HepG2 (cell line): Measurements from ENCODE around the gene HNRNPL. TPM values are rescaled to one million over a fixed set of nuclear protein-coding genes. Genes with fewer than 3 reads are reported as not detected.

ENCODE experiments used
- CBX5 ChIP-seq: sonication (generic); formaldehyde crosslinking; IDR thresholded peaks from 2 replicates; pipeline ENCODE4 v1.4.0; 2020; ENCODE audit warnings: missing genetic modification reagents, borderline replicate concordance
- FIP1L1 ChIP-seq: fragments of 200-400 bp; formaldehyde crosslinking; IDR thresholded peaks from 2 replicates; pipeline ENCODE4 v1.6.1; 2018; ENCODE audit warnings: low read depth, mild to moderate bottlenecking, low read length, moderate library complexity, borderline replicate concordance; ENCODE audit not compliant: insufficient read depth
- FOXA1 ChIP-seq, 2 experiments: fragments of 450-650 bp in 1 of 2; sonication (generic) in 1 of 2; formaldehyde crosslinking in 1 of 2; IDR thresholded peaks; 2 replicates each; pipeline versions ENCODE4 v1.4.0 to v1.6.1; 2016 to 2020; ENCODE audit warnings: missing genetic modification reagents in 1 of 2
- KLF6 ChIP-seq: IDR thresholded peaks from 2 replicates; pipeline ENCODE4 v1.8.0; 2016; ENCODE audit warnings: missing biosample characterization, missing genetic modification reagents
- NR2F2 ChIP-seq: IDR thresholded peaks from 2 replicates; pipeline ENCODE4 v1.6.1; 2012; ENCODE audit warnings: low read depth, inconsistent platforms, borderline replicate concordance
- SAFB2 ChIP-seq: sonication (generic); formaldehyde crosslinking; IDR thresholded peaks from 2 replicates; pipeline ENCODE4 v1.5.1; 2020; ENCODE audit warnings: missing genetic modification reagents, low read depth, mild to moderate bottlenecking, borderline replicate concordance
- SOX13 ChIP-seq, 3 experiments: fragments of 450-650 bp in 1 of 3; sonication (generic) in 1 of 3; formaldehyde crosslinking in 1 of 3; IDR thresholded peaks in 2 of 3; conservative IDR thresholded peaks in 1 of 3; 2 replicates each; pipeline versions ENCODE4 v1.5.0 to v1.6.1; 2016 to 2020; ENCODE audit warnings: antibody characterized with exemption in 1 of 3, mild to moderate bottlenecking in 1 of 3, missing compliant biosample characterization in 1 of 3, missing genetic modification reagents in 1 of 3, moderate library complexity in 1 of 3
- THYN1 ChIP-seq: sonication (generic); formaldehyde crosslinking; IDR thresholded peaks from 2 replicates; pipeline ENCODE4 v1.8.1; 2023; ENCODE audit warnings: low read depth, mild to moderate bottlenecking, moderate library complexity, missing genetic modification reagents, borderline replicate concordance
- U2AF2 ChIP-seq: fragments of 200-400 bp; formaldehyde crosslinking; IDR thresholded peaks from 2 replicates; pipeline ENCODE4 v1.6.1; 2017; ENCODE audit warnings: low read depth, mild to moderate bottlenecking, low read length
- YEATS2 ChIP-seq: sonication (generic); formaldehyde crosslinking; IDR thresholded peaks from 2 replicates; pipeline ENCODE4 v1.4.0; 2020; ENCODE audit warnings: missing genetic modification reagents, borderline replicate concordance
- ZFP41 ChIP-seq: sonication (generic); formaldehyde crosslinking; IDR thresholded peaks from 2 replicates; pipeline ENCODE4 v1.4.0; 2020; ENCODE audit warnings: mild to moderate bottlenecking, missing genetic modification reagents, borderline replicate concordance
- ZNF407 ChIP-seq: sonication (generic); formaldehyde crosslinking; IDR thresholded peaks from one replicate; pipeline ENCODE4 v1.5.1; 2020; ENCODE audit warnings: mild to moderate bottlenecking, missing genetic modification reagents; ENCODE audit errors: not compliant biosample characterization
- ZNF562 ChIP-seq: sonication (generic); formaldehyde crosslinking; IDR thresholded peaks from 2 replicates; pipeline ENCODE4 v1.8.0; 2022; ENCODE audit warnings: missing genetic modification reagents, borderline replicate concordance
- ZNF619 ChIP-seq: sonication (generic); formaldehyde crosslinking; IDR thresholded peaks from 2 replicates; pipeline ENCODE4 v1.4.0; 2020; ENCODE audit warnings: mild to moderate bottlenecking, missing genetic modification reagents
- polyA plus RNA-seq, 8 experiments: library from polyadenylated mRNA; depleted of rRNA in 3 of 8; stranded (reverse) in 7 of 8; unstranded in 1 of 8; fragments of >200 nt; fragmentation: Illumina TruSeq in 4 of 8; extraction: Trizol in 4 of 8; gene quantifications; 2 replicates each; pipeline versions ENCODE4 v1.2.1 to v1.2.3, GENCODE V29; 2011 to 2016; ENCODE audit warnings: low read depth in 4 of 8, missing spikeins in 1 of 8, mixed read lengths in 1 of 8; ENCODE audit not compliant: insufficient read depth in 1 of 8
- total RNA-seq, 5 experiments: library from RNA; depleted of rRNA; stranded (reverse); fragments of >200 nt; fragmentation: Illumina TruSeq; extraction: Trizol; gene quantifications; 2 replicates each; pipeline ENCODE4 v1.2.3, GENCODE V29; 2016; ENCODE audit warnings: low read depth in 1 of 5
- TF ChIP-seq, protein P1 (sequence below): sonication (generic); formaldehyde crosslinking; IDR thresholded peaks from 2 replicates; pipeline ENCODE4 v1.8.0; 2022; ENCODE audit warnings: missing genetic modification reagents, low read depth, mild to moderate bottlenecking, borderline replicate concordance
- TF ChIP-seq, protein P2 (sequence below): IDR thresholded peaks from 2 replicates; pipeline ENCODE4 v1.6.1; 2012; ENCODE audit warnings: low read length, improper control_type of control experiment

The HNRNPL gene
- total and polyA plus RNA-seq, 2 of the 13 experiments (the other 11 are each of a cell fraction or from before 2014, with no cell fraction given) = 156 to 278 TPM

DNA sequence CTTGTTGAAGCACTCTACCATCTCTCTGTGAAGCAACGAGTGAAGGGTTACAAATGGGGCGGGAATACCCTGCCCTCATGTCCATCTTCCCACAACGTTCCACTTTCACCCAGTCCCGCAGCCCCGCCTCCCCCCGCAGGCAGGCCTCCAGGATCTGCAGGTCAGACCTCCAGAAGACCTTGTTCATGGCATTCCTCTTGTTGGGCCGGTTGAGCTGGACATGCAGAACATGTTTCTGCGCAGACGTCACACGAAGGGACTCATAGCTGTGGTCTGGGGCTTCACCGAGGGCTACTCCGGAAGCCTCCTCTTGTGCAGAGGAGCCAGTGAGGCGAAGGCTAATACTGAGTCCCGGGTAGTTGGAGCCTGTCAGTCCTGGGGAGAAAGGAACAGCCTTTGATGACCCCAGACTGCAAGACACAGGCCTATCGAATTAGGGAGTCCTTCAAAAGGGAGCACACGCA is 18.6 kb downstream of the HNRNPL start (continued):
- TF ChIP-seq ZNF407 (CRISPR knock-in tag) (peak; percentile 31), SAFB2 (CRISPR knock-in tag) (no peak; the same call in 1 of the 2 replicates), ZFP41 (no peak), ZNF562 (CRISPR knock-in tag) (no peak), U2AF2 (no peak), THYN1 (no peak), FIP1L1 (no peak), CBX5 (CRISPR knock-in tag) (peak; percentile 31; the same call in 1 of the 2 replicates), ZNF619 (CRISPR knock-in tag) (no peak), NR2F2 (0 out of 2 replicates have a peak, but pooled peaks have one; percentile 11), YEATS2 (CRISPR knock-in tag) (no peak), KLF6 (CRISPR knock-in tag) (no peak), SOX13 (IDR thresholded peaks at IDR 0.05) (no peak), SOX13 (CRISPR knock-in tag; conservative IDR thresholded peaks at IDR 0.05 in 1 of 2, IDR thresholded peaks at IDR 0.05 in 1 of 2) (no peak), FOXA1 (IDR thresholded peaks at IDR 0.05) (no peak), FOXA1 (CRISPR knock-in tag; IDR thresholded peaks at IDR 0.05) (no peak)
- TF ChIP-seq, protein P1, sequence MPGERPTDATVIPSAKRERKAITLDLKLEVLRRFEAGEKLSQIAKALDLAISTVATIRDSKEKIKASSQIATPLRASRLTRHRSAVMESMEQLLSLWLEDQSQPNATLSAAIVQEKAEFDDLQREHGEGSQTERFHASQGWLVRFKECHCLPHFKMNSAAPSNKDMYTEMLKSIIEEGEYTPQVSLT (CRISPR knock-in tag) = no peak
- TF ChIP-seq, protein P2, sequence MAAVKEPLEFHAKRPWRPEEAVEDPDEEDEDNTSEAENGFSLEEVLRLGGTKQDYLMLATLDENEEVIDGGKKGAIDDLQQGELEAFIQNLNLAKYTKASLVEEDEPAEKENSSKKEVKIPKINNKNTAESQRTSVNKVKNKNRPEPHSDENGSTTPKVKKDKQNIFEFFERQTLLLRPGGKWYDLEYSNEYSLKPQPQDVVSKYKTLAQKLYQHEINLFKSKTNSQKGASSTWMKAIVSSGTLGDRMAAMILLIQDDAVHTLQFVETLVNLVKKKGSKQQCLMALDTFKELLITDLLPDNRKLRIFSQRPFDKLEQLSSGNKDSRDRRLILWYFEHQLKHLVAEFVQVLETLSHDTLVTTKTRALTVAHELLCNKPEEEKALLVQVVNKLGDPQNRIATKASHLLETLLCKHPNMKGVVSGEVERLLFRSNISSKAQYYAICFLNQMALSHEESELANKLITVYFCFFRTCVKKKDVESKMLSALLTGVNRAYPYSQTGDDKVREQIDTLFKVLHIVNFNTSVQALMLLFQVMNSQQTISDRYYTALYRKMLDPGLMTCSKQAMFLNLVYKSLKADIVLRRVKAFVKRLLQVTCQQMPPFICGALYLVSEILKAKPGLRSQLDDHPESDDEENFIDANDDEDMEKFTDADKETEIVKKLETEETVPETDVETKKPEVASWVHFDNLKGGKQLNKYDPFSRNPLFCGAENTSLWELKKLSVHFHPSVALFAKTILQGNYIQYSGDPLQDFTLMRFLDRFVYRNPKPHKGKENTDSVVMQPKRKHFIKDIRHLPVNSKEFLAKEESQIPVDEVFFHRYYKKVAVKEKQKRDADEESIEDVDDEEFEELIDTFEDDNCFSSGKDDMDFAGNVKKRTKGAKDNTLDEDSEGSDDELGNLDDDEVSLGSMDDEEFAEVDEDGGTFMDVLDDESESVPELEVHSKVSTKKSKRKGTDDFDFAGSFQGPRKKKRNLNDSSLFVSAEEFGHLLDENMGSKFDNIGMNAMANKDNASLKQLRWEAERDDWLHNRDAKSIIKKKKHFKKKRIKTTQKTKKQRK = no peak
